HepG2 (cell line): ENCODE data around the gene FAM181A. TPM values are rescaled to one million over a fixed set of nuclear protein-coding genes. Genes with fewer than 3 reads are reported as not detected.

ENCODE experiments used
- ATAC-seq: fragments of 200-7000 bp; cut with Tn5 transposase; 3 replicates; pipeline ENCODE4 v1.9.1; 2020; ENCODE audit warnings: mild to moderate bottlenecking, moderate library complexity
- BruUV-seq: library from RNA; stranded (reverse); fragments of 400-500 nt; replicated peaks from 2 replicates; lab custom pipeline; 2021; lab: Mats Ljungman, UMichigan
- CTCF ChIA-PET: fragments of 300-600 bp; formaldehyde crosslinking; extraction: SDS; loops from one replicate; lab custom pipeline; 2021; ENCODE audit warnings: low total read pairs, inconsistent platforms, low intra/inter-chr PET ratio; lab: Yijun Ruan, JAX
- POLR2A ChIA-PET: fragments of 350-600 bp; sonication (Branson Sonifier 250); formaldehyde crosslinking; loops from one replicate; lab custom pipeline; 2020; ENCODE audit warnings: antibody characterized with exemption, inconsistent platforms; lab: Yijun Ruan, JAX
- DNase-seq: peaks from one replicate; pipeline ENCODE4 v3.0.0-alpha.2; 2015; ENCODE audit warnings: low spot score
- FAIRE-seq: peaks from 3 replicates; lab custom pipeline; 2011; peaks lifted over from hg19 to GRCh38; lab: Jason Lieb, UNC
- H2AFZ ChIP-seq: one replicate; pipeline ENCODE4 v1.6.1; 2011; ENCODE audit warnings: low read length, inconsistent platforms
- H3K27ac ChIP-seq: fragments of 300-600 bp; 3 replicates; pipeline ENCODE4 v1.8.0; 2011; ENCODE audit warnings: mixed run types, mild to moderate bottlenecking, mixed read lengths, low read length, inconsistent platforms; ENCODE audit not compliant: insufficient read depth; ENCODE audit errors: extremely low read length
- H3K27me3 ChIP-seq, 2 experiments: fragments of 200-600 bp in 1 of 2; 2 replicates in 1 of 2; 3 replicates in 1 of 2; pipeline versions ENCODE4 v1.6.0 to v1.8.0; 2011; ENCODE audit warnings: low read length in 2 of 2, mild to moderate bottlenecking in 2 of 2, moderate library complexity in 2 of 2, inconsistent platforms in 1 of 2; ENCODE audit not compliant: insufficient read depth in 2 of 2, control insufficient read depth in 1 of 2
- H3K36me3 ChIP-seq, 2 experiments: fragments of 200-600 bp in 1 of 2; replicated peaks in 1 of 2; 2 replicates in 1 of 2; 3 replicates in 1 of 2; pipeline versions ENCODE4 v1.5.1 to v1.8.0; 2011; ENCODE audit warnings: low read length in 2 of 2, inconsistent platforms in 1 of 2; ENCODE audit not compliant: insufficient read depth in 2 of 2, control insufficient read depth in 1 of 2
- H3K4me1 ChIP-seq: 2 replicates; pipeline ENCODE4 v1.5.1; 2012; ENCODE audit warnings: low read length, inconsistent platforms; ENCODE audit not compliant: insufficient read depth
- H3K4me2 ChIP-seq: 2 replicates; pipeline ENCODE4 v1.6.0; 2011; ENCODE audit warnings: low read depth, low read length, inconsistent platforms
- H3K4me3 ChIP-seq, 3 experiments: fragments of 200-600 bp in 1 of 3; sonication (generic), shearing (Covaris generic) in 1 of 3; replicated peaks in 1 of 3; 2 replicates each; pipeline ENCODE4 v1.5.1; 2011 to 2016; ENCODE audit warnings: low read length in 3 of 3, inconsistent platforms in 2 of 3, low read depth in 2 of 3, mild to moderate bottlenecking in 2 of 3, control low read depth in 1 of 3, mixed read lengths in 1 of 3; ENCODE audit not compliant: insufficient read depth in 1 of 3
- H3K79me2 ChIP-seq: one replicate; pipeline ENCODE4 v1.6.1; 2011; ENCODE audit warnings: low read length, inconsistent platforms; ENCODE audit not compliant: insufficient read depth
- H3K9ac ChIP-seq: 2 replicates; pipeline ENCODE4 v1.6.0; 2011; ENCODE audit warnings: mild to moderate bottlenecking, low read depth, low read length, inconsistent platforms; ENCODE audit not compliant: insufficient read depth
- H3K9me3 ChIP-seq: 2 replicates; pipeline ENCODE4 v1.5.1; 2012; ENCODE audit warnings: mild to moderate bottlenecking, low read length
- H4K20me1 ChIP-seq: 2 replicates; pipeline ENCODE4 v1.6.0; 2011; ENCODE audit warnings: inconsistent platforms, mild to moderate bottlenecking, low read length, moderate library complexity; ENCODE audit not compliant: insufficient read depth
- AKNA ChIP-seq: sonication (generic); formaldehyde crosslinking; IDR thresholded peaks from 2 replicates; pipeline ENCODE4 v1.4.0; 2020; ENCODE audit warnings: missing genetic modification reagents, borderline replicate concordance
- IKZF4 ChIP-seq: sonication (generic); formaldehyde crosslinking; IDR thresholded peaks from 2 replicates; pipeline ENCODE4 v1.5.1; 2020; ENCODE audit warnings: borderline replicate concordance, mild to moderate bottlenecking, low read depth, missing genetic modification reagents; ENCODE audit errors: not compliant biosample characterization
- IRF1 ChIP-seq: sonication (generic); formaldehyde crosslinking; IDR thresholded peaks from 2 replicates; pipeline ENCODE4 v1.4.0; 2020; ENCODE audit warnings: low read depth, mild to moderate bottlenecking, missing genetic modification reagents
- PAWR ChIP-seq: sonication (generic); formaldehyde crosslinking; IDR thresholded peaks from 2 replicates; pipeline ENCODE4 v1.4.0; 2020; ENCODE audit warnings: missing genetic modification reagents, mild to moderate bottlenecking, borderline replicate concordance
- SIX1 ChIP-seq: sonication (generic); formaldehyde crosslinking; IDR thresholded peaks from 2 replicates; pipeline ENCODE4 v1.4.0; 2020; ENCODE audit warnings: missing genetic modification reagents, borderline replicate concordance
- ZBTB49 ChIP-seq: sonication (generic); formaldehyde crosslinking; IDR thresholded peaks from 2 replicates; pipeline ENCODE4 v1.4.0; 2020; ENCODE audit warnings: missing genetic modification reagents, borderline replicate concordance
- ZNF225 ChIP-seq: sonication (generic); formaldehyde crosslinking; IDR thresholded peaks from 2 replicates; pipeline ENCODE4 v1.4.0; 2020; ENCODE audit warnings: mild to moderate bottlenecking, missing genetic modification reagents
- ZNF607 ChIP-seq: sonication (generic); formaldehyde crosslinking; IDR thresholded peaks from 2 replicates; pipeline ENCODE4 v1.5.1; 2020; ENCODE audit warnings: missing genetic modification reagents, mild to moderate bottlenecking, borderline replicate concordance
- WGBS: methylation state at CpG from one replicate; pipeline ENCODE4 v1.1.6; 2017; ENCODE audit warnings: low lambda C conversion rate; 5-methylcytosine and 5-hydroxymethylcytosine counted together
- in situ Hi-C: cut with HindIII; loops from 2 replicates; pipeline ENCODE4 v1.10.0; 2017; ENCODE audit warnings: low pct_unique_long_range_greater_than_20kb; ENCODE audit not compliant: extremely low pct_ligation_motif_present
- intact Hi-C: fragments of 100-400 bp; cut with micrococcal nuclease; formaldehyde crosslinking; loops from one replicate; pipeline ENCODE4 v1.10.0; 2022; ENCODE audit not compliant: unreplicated experiment
- polyA plus RNA-seq, 8 experiments: library from polyadenylated mRNA; depleted of rRNA in 3 of 8; stranded (reverse) in 7 of 8; unstranded in 1 of 8; fragments of >200 nt; fragmentation: Illumina TruSeq in 4 of 8; extraction: Trizol in 4 of 8; gene quantifications; 2 replicates each; pipeline versions ENCODE4 v1.2.1 to v1.2.3, GENCODE V29; 2011 to 2016; ENCODE audit warnings: low read depth in 4 of 8, missing spikeins in 1 of 8, mixed read lengths in 1 of 8; ENCODE audit not compliant: insufficient read depth in 1 of 8
- total RNA-seq, 5 experiments: library from RNA; depleted of rRNA; stranded (reverse); fragments of >200 nt; fragmentation: Illumina TruSeq; extraction: Trizol; gene quantifications; 2 replicates each; pipeline ENCODE4 v1.2.3, GENCODE V29; 2016; ENCODE audit warnings: low read depth in 1 of 5
- TF ChIP-seq, protein P1 (sequence below): sonication (generic); formaldehyde crosslinking; IDR thresholded peaks from 2 replicates; pipeline ENCODE4 v1.9.0; 2021; ENCODE audit warnings: missing genetic modification reagents, borderline replicate concordance

Gene FAM181A
- total and polyA plus RNA-seq, 2 of the 13 experiments (the other 11 are each of a cell fraction or from before 2014, with no cell fraction given) = 1.1 to 1.5 TPM

DNA sequence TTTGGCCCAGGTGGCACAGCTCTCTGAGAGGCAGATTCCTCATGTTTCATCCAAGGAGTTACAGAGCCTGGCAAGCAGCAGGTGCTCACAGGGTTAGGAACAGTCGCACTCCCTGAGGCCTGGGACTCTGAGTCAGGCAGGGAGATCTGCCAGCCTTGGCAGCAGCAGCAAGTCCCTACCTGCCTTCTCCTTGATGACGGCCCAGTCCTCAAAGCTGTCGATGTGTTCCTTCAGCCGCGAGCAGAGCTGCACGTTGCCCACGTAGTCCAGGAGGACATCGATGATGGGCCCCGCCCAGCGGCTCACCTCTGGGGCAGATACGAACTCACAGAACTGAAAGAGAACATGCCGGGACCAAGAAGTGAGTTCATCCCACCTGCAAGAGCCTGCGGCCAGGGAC lies 10.4 kb downstream of the FAM181A start (continued):
- no peak for TF ChIP-seq AKNA (CRISPR knock-in tag)
- TF ChIP-seq PAWR (CRISPR knock-in tag) = no peak
- TF ChIP-seq SIX1 (CRISPR knock-in tag) = no peak
- TF ChIP-seq, all 625 proteins: peak for 0

DNA sequence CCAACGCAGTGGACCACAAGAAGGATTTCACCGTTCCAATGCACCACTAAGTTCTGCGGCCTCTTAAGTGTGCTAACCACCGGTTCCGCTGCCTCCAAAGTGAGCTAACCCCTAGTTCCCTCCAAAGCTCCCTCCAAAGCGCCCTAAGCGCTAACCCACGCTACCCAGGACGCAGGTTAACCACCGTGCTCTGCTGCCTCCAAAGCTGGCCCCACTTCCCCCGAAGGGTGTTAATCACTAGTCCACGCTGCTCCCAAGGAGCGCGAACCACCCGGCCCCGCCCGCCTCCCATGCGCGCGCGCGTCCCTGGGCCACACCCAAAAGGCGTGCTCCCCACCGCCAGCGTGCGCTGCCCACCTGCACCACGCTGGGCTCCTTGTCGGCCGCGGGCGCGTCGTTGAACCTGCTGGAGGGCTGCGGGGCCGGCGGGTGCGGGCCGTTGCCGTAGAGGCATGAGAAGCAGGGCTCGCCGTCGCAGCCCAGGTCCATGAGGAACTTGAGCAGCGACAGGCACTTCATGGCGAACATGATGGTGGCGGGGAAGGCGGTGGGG lies 11.7 kb downstream of the FAM181A start:
- no peak overlapping the region for H3K27ac ChIP-seq
- H3K4me1 ChIP-seq = peaks cover 24% of the 10 kb centered on the region
- no peaks in the 10 kb centered on the region for H3K36me3 ChIP-seq
- in situ Hi-C loops = loop anchor here (5.0 kb wide), 1 partner anchor 33 kb away; no protein-coding TSS in a partner anchor
- H3K9ac ChIP-seq = no peak overlapping the region
- ChIA-PET POLR2A (interaction anchor here (1.0 to 3.9 kb wide), 6 partner anchors 14 to 65 kb away, joined by 5 to 25 read pairs (median 6); no protein-coding TSS in a partner anchor), CTCF (interaction anchor here (1.1 to 3.2 kb wide), 4 partner anchors 32 to 198 kb away, joined by 4 to 51 read pairs (median 10); no protein-coding TSS in a partner anchor)
- no peaks in the 10 kb centered on the region; a peak in 1 of 5 replicates for H3K27me3 ChIP-seq
- no TSS peak for BruUV-seq
- H3K79me2 ChIP-seq = no peaks in the 10 kb centered on the region
- intact Hi-C loops = loop anchor here (1.0 kb wide), 1 partner anchor 31 kb away; no protein-coding TSS in a partner anchor
- no peaks in the 10 kb centered on the region for H4K20me1 ChIP-seq
- FAIRE-seq (no peak), DNase-seq (no peak), ATAC-seq (no peak)
- WGBS = 93% methylated on average over 44 of the region's 46 CpGs
- H3K9me3 ChIP-seq = no peaks in the 10 kb centered on the region
- H3K4me3 ChIP-seq = no peak overlapping the region
- no peak overlapping the region for H2AFZ ChIP-seq
- no peak overlapping the region for H3K4me2 ChIP-seq
- TF ChIP-seq, protein P1, sequence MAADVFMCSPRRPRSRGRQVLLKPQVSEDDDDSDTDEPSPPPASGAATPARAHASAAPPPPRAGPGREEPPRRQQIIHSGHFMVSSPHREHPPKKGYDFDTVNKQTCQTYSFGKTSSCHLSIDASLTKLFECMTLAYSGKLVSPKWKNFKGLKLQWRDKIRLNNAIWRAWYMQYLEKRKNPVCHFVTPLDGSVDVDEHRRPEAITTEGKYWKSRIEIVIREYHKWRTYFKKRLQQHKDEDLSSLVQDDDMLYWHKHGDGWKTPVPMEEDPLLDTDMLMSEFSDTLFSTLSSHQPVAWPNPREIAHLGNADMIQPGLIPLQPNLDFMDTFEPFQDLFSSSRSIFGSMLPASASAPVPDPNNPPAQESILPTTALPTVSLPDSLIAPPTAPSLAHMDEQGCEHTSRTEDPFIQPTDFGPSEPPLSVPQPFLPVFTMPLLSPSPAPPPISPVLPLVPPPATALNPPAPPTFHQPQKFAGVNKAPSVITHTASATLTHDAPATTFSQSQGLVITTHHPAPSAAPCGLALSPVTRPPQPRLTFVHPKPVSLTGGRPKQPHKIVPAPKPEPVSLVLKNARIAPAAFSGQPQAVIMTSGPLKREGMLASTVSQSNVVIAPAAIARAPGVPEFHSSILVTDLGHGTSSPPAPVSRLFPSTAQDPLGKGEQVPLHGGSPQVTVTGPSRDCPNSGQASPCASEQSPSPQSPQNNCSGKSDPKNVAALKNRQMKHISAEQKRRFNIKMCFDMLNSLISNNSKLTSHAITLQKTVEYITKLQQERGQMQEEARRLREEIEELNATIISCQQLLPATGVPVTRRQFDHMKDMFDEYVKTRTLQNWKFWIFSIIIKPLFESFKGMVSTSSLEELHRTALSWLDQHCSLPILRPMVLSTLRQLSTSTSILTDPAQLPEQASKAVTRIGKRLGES (CRISPR knock-in tag) = no peak
- no peak for TF ChIP-seq IKZF4 (CRISPR knock-in tag)
- TF ChIP-seq IRF1 = no peak
- TF ChIP-seq ZNF607 (CRISPR knock-in tag) = no peak
- TF ChIP-seq ZBTB49 (CRISPR knock-in tag) = no peak
- TF ChIP-seq ZNF225 (CRISPR knock-in tag) = no peak
